Dermis blood vessel endothelial cell (primary cell): Measurements from ENCODE around the gene EXOSC5. TPM values are rescaled to one million over a fixed set of nuclear protein-coding genes. Genes with fewer than 3 reads are reported as not detected.
"Not testable (repeated sequence)": the region's sequence is repeated elsewhere in the genome, so short reads cannot be mapped to it uniquely, and the experiment has no call there.

ENCODE experiments used
- DNase-seq: peaks from one replicate; pipeline ENCODE4 v3.0.0; 2010
- total RNA-seq: library from RNA; depleted of rRNA; stranded (reverse); fragments of >200 nt; gene quantifications from 2 replicates; pipeline ENCODE4 v1.2.3, GENCODE V29; 2014

EXOSC5 gene
- total RNA-seq, 1 donor from 2014 or later: 11.9 TPM

GRCh38 chr19:41426116-41426841, 29.1 kb upstream of the EXOSC5 start:
- no peak for DNase-seq

- DNase-seq: no peak
Observed at GRCh38 chr19:41425174-41426115, 28.3 kb upstream of the EXOSC5 start.

- DNase-seq: no peak
Observed at GRCh38 chr19:41424335-41425173, 27.4 kb upstream of the EXOSC5 start.

GRCh38 chr19:41422955-41423354, 25.8 kb upstream of the EXOSC5 start:
- no peak for DNase-seq

- no peak for DNase-seq
Observed at GRCh38 chr19:41422456-41422855, 25.3 kb upstream of the EXOSC5 start.

- DNase-seq: no peak
Observed at GRCh38 chr19:41421973-41422372, 24.8 kb upstream of the EXOSC5 start.

GRCh38 chr19:41421314-41421713, 24.2 kb upstream of the EXOSC5 start:
- DNase-seq: no peak

GRCh38 chr19:41420101-41420880, 23.1 kb upstream of the EXOSC5 start:
- no peak for DNase-seq

- DNase-seq: no peak
Observed at GRCh38 chr19:41416194-41416674, 19.1 kb upstream of the EXOSC5 start.

- DNase-seq: no peak
Observed at GRCh38 chr19:41415154-41415571, 18.0 kb upstream of the EXOSC5 start.

- DNase-seq: no peak
Observed at GRCh38 chr19:41414461-41414860, 17.3 kb upstream of the EXOSC5 start.

- DNase-seq: no peak
Observed at GRCh38 chr19:41413947-41414346, 16.8 kb upstream of the EXOSC5 start.

- DNase-seq: no peak
Observed at GRCh38 chr19:41412953-41413352, 15.8 kb upstream of the EXOSC5 start.

GRCh38 chr19:41411968-41412265, 14.8 kb upstream of the EXOSC5 start:
- no peak for DNase-seq

- DNase-seq: no peak
Observed at GRCh38 chr19:41411100-41411967, 14.2 kb upstream of the EXOSC5 start.

- no peak for DNase-seq
Observed at GRCh38 chr19:41410336-41411054, 13.3 kb upstream of the EXOSC5 start.

GRCh38 chr19:41409288-41409687, 12.1 kb upstream of the EXOSC5 start:
- peak; percentile 60 for DNase-seq

GRCh38 chr19:41408846-41409245, 11.7 kb upstream of the EXOSC5 start:
- not testable (repeated sequence) for DNase-seq

- no peak for DNase-seq
Observed at GRCh38 chr19:41408256-41408655, 11.1 kb upstream of the EXOSC5 start.

- peak; percentile 85 for DNase-seq
Observed at GRCh38 chr19:41407271-41407670, 10.1 kb upstream of the EXOSC5 start.
